TTC549 (cell line): ENCODE results near the gene MCFD2.
"Not testable (repeated sequence)": the region's sequence is repeated elsewhere in the genome, so short reads cannot be mapped to it uniquely, and the experiment has no call there.

Experiments
- FAIRE-seq: peaks from 2 replicates; lab custom pipeline; 2012; peaks lifted over from hg19 to GRCh38; lab: Jason Lieb, UNC

MCFD2 gene

DNA sequence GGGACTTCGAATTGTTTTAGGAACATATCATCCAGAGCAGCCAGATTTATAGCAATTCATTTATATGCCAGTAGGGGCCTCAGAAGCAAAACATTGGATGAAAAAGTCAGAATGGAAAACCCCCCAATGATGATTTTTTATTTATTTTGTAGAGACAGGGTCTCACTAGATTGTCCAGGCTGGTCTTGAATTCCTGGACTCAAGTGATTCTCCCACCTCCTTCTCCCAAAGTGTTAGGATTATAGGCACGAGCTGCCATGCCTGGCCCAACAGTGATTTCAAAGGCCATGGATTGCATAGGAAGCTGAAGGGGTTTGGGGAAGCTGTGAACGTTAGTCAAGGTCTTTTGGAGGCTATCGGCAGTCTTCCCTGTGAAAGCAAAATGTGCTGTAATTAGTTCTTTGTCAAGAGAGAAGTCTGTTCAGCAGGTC, 21.9 kb upstream of the MCFD2 start:
- no peak for FAIRE-seq

GRCh38 chr2:46936566-46936965, 21.0 kb upstream of the MCFD2 start:
- no peak for FAIRE-seq

- FAIRE-seq, result no peak
Observed at GRCh38 chr2:46935071-46935470, 19.5 kb upstream of the MCFD2 start.

DNA sequence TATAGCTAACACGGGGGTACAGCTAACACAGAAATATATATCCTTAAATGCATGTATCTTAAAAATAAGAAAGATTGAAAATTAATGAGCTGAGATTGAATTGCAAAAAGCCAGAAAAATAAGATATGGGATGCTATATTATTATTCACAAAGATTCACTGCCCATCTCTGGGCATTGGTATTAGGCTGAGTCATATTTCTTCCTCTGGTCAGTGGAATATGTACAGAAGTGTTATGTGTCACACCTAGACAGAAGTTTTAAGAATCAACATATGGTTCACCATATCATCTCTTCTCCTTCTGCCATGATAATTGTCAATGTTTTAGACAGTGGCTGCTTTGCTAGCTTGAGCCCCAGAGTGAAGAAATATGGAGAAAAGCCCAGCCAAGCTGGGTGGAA, 14.0 kb upstream of the MCFD2 start:
- FAIRE-seq, result no peak

DNA sequence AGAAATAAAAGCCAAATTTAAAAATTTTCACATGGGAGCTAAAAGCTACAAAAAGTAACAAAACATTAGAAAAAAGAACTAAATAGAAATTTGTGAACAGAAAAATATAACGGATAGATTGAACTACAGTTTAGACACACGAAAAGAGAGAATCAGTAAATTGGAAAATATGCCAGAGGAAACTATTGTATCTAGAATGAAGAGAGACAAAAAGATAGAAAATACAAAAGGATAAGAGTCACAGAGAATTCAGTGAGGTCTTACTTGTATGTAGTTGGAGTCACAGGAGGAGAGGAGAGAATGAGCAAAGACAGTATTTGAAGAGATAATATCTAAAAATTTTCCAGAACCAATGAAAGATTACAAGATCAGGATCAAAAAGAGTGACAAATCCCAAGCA, 11.3 kb upstream of the MCFD2 start:
- FAIRE-seq, result peak; percentile 62

- no peak for FAIRE-seq
Observed at GRCh38 chr2:46925474-46926351, 10.1 kb upstream of the MCFD2 start.

DNA sequence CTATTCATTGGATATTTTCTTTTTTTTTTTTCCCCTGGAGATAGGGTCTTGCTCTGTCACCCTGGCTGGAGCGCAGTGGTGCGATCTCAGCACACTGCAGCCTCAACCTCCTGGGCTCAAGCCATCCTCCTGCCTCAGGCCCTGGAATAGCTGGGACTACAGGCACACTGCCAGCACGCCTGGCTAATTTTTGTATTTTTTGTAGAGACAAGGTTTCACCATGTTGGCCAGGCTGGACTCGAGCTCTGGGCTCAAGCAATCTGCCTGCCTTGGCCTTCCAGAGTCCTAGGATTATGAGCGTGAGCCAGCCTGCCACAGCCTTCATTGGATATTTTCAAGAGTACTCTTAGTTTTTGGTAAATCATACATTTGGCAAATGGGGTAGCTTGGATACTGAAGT, 9.0 kb upstream of the MCFD2 start:
- FAIRE-seq, result no peak

- FAIRE-seq, result no peak
Observed at GRCh38 chr2:46924038-46924437, 8.4 kb upstream of the MCFD2 start.

DNA sequence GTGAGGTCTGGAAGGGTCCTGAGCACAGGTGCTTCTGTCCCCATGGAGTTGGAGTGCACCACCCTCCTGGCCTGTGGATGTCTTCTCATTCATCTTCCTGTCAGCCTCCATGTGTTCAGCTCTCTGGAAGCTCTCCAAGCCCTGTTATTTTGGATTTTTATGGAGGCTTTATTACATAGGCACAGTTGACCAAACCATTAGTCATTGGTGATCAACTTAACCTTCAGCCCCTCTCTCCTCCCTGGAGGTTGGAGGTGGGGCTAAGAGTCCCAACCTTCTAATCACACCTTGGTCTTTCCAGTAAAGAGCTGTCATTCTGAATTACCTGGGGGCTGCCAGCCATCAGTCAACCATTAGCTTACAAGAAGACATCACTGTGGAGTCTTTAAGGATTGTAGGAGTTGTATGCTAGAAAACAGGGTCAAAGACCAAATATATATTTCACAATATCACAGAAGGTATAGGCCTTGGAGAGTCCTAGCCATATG, 7.5 kb upstream of the MCFD2 start:
- no peak for FAIRE-seq

GRCh38 chr2:46922606-46923005, 7.0 kb upstream of the MCFD2 start:
- FAIRE-seq, result no peak

GRCh38 chr2:46921676-46922448, 6.3 kb upstream of the MCFD2 start:
- no peak for FAIRE-seq

DNA sequence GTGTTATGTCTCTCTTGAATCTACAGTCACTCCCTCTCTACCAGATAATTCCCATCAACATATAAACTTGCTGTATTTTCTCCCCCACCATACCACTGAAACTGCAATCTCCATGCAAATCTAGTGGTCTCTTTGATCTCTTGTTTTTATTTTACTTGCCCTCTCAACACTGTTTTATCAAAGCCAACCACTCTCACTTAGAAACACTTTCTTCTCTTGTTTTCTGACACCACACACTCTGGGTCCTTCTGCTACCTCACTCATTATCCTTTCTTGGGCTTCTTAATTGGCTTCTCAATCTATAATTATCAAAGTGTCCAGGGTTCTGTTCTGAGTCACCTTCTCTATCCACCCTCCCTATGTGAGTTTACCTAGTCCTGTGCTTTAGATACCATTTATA, 2.0 kb upstream of the MCFD2 start:
- no peak for FAIRE-seq

GRCh38 chr2:46915811-46916630, 415 bp upstream of the MCFD2 start:
- no peak for FAIRE-seq

- FAIRE-seq, result no peak
Observed at GRCh38 chr2:46914578-46915230, 902 bp downstream of the MCFD2 start.

DNA sequence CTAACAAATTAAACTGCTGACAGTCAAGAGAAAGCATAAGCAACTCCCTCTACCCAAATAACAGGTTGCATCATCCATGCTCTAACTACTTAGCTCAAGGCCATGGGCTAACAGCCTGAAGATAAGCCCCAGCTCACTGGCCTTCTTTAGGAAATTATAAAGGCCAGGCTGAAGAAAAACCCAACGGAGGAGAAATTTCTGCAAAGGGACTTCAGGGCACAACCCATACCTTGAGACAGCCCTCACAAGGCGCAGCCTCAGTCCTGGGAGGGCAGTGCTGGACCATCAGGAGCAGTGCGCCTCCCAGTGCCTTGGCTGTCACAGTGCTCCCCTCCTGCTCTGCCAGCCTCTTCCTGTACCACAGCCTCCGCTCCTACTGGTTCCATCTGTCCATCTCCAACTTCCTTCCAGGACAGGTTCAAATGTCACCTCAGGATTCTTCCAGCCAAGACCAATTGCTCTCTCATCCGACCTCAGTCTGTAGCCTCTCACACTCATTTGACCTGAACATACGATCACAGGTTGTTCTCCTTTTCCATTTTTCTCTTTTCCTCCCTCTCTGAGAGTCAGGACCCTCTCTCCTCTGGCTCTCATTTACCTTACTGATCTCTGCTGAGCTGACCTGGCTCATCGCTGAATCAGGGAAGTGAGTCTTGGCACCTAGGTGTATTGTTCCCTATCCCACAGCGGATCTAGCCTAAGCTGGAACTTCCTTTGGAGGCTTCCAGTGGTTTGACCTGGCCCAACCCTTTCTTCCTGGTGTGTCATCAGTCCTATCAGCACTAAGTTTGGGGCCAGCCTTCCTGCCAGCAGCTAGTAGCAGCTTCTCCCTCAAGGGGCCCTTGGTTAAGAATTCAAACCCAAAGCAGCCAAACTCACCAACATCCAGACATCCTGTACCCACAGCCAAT, 1.9 kb downstream of the MCFD2 start:
- FAIRE-seq, result no peak

GRCh38 chr2:46909771-46910419, 5.7 kb downstream of the MCFD2 start:
- FAIRE-seq, result no peak

DNA sequence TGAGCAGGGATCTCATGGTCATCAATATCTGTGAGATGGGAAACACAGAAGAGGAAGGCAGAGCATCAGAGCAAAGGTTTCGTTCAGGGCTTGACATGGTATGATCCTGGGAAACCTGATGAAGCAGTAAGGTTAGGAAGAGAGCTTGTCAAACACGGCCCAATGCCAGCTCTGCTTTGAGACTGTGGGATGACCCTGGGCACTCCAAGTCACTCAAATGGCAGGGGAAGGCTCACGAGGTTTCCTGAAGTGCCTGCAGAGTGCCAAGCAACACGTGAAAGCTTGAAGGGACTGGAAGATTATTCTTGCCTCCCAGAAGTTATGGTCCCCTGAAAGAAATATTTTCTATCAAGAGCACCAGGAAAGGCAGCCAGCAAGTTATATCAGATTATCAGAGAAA, 6.5 kb downstream of the MCFD2 start:
- FAIRE-seq, result no peak

DNA sequence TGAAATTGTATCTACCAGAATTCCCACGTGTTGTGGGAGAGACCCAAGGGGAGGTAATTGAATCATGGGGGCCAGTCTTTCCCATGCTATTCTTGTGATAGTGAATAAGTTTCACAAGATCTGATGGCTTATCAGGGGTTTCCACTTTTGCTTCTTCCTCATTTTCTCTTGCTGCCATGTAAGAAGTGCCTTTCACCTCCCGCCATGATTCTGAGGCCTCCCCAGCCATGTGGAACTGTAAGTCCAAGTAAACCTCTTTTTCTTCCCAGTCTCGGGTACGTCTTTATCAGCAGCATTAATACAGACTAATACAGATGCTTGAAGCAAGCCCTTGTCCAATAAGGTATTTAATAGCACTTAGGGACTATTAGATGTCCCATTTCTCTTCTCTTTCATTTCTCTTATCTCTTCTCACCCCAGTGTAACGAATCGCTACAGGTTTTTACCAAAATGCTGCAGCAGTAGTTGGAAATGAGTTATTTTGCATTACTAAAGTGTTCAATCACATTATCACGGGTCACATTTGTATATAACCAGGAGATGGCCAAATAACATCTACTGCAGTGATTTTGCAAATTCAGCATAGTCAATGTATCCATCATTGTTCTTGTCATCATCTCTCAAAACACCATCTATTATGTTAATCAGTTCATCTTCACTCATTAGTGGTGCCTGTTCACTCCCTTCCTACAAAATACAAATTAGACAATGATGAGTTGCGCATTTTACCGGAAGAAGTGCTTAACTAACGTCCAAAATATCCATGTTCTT, 10.5 kb downstream of the MCFD2 start:
- FAIRE-seq, result not testable (repeated sequence)

DNA sequence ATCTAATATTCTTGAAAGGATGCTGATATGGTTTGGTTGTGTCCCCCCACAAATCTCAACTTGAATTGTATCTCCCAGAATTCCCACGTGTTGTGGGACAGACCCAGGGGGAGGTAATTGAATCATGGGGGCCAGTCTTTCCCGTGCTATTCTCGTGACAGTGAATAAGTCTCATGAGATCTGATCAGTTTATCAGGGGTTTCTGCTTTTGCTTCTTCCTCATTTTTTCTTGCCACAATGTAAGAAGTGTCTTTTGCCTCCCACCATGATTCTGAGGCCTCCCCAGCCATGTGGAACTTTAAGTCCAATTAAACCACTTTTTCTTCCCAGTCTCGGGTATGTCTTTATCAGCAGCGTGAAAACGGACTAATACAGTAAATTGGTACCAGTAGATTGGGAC, 12.6 kb downstream of the MCFD2 start:
- FAIRE-seq, result not testable (repeated sequence)

DNA sequence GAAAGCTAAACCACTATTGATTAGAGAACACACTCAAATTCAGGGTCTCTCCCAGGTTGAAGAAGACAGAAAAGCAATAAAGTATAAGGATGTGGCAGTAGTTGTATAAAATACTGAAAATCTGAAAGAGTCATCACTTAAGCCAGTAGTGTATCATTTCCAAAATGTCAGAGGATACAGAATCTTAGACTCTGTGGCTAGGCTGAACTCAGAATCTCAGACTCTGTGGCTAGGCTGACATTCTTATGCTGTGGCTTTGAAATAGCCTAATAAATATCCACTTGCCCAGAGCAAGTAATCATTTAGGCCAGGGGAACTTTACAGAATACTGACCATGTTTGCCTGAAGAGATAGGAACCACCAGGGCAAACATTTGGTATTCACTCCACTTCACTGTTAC, 13.1 kb downstream of the MCFD2 start:
- FAIRE-seq, result no peak
